HG03280 (cell line): ENCODE measurements around the gene MEGF6.

Experiments
- ATAC-seq: cut with Tn5 transposase; IDR thresholded peaks from one replicate; pipeline ENCODE4 v1.9.1; 2021; ENCODE audit warnings: mild to moderate bottlenecking, moderate library complexity; ENCODE audit not compliant: unreplicated experiment

The MEGF6 gene

GRCh38 chr1:3644273-3644672 is 33.0 kb upstream of the MEGF6 start:
- no peak for ATAC-seq

GRCh38 chr1:3642919-3643675 is 31.8 kb upstream of the MEGF6 start:
- ATAC-seq: no peak

DNA sequence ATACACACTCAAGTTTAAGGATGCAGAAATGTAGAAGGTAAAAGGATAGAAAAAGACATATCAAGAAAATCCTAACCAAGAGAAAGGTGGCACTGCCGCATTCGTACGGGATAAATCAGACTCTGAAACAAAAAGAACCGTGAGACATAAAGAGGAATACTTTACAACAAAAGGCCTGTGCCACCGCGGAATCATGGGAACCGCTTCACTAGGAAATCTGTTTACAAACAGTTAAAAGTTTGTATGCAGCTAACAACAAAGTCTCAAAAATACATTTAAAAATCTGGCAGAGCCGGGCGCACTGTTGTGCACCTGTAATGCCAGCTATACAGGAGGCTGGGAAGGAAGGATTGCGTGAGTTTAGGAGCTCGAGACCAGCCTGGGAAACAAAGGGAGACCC is 30.5 kb upstream of the MEGF6 start:
- ATAC-seq: no peak

- no peak for ATAC-seq
Measured at GRCh38 chr1:3641046-3641760, 29.9 kb upstream of the MEGF6 start.

DNA sequence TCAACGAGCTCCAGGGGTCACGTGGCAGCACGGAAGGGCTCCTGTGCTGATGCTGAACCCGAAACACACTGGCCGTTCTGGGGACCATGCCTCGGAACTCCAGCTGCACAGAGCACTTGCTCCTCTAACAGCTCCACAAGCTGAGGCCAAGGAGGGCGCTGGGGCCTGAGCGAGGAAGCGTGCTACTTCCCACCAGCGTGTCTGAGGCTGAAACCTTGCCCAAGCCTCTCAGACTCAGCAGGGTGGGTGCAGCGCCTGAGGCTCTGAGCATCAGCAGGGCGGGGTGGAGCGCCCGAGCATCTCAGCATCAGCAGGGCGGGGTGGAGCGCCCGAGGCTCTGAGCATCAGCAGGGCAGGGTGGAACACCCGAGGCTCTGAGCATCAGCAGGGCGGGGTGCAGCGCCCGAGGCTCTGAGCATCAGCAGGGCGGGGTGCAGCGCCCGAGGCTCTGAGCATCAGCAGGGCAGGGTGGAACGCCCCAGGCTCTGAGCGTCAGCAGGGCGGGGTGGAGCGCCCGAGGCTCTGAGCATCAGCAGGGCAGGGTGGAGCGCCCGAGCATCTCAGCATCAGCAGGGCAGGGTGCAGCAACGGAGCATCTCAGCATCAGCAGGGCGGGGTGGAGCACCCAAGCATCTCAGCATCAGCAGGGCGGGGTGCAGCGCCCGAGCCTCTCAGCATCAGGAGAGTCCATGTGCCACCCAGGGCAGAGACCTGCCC is 29.0 kb upstream of the MEGF6 start:
- no peak for ATAC-seq

DNA sequence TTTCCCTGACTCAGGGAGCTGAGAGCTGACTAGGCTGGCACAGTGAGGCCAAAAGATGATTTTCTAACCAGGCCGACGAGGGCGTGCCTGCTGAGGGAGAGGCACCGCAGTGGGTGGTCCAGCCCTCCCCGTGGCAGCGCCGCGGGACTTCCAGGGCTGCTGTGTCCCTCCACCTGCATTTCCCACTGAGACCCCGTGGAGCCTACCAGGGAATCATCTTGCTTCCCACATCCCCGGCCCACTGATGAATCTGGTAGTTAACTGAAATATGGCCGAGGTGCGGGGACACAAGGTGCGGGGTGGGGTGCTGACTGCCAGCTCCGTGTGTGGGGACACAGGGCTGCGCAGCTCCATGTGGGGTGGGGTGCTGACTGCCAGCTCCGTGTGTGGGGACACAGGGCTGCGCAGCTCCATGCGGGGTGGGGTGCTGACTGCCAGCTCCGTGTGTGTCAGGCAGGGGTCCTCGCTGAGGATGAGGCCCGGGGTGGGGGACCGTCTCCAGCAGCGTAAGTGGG is 28.1 kb upstream of the MEGF6 start:
- no peak for ATAC-seq

DNA sequence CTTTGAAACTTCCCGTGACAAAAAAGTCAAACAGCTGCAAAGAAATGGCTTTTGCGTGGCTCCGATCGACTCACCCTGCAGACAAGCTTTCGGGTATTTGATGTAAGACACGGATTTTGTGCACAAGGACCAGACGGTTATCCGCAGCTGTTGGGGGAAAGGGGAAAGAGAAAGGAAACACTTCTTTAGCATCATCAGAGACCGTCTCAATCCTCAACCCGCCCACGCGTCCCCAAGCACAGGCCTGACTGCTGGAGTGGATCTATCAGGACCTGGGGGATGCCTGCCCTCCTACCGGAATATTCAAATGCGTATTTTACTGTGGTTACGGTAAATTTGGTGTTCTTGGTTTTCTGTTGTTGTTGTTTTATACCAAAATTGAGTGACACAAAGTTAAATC is 27.4 kb upstream of the MEGF6 start:
- no peak for ATAC-seq

DNA sequence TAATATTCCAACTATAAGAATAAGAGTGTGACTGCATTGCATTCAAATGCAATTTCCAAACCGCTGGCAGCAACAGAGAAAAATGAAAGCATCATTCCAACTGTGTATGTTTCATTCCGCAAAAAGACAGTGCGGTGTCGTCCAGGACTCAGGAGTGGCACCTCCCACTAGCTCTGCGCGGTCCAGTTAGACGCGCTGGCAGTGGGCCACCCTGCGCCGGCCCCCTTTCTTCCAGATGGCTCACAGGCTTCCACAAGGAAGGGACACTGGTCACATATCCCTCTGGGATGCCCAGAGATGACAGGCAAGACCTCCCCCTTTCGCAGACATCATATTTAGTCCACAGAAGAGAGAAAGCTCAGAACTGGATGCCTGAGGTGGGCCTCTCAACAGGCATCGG is 26.7 kb upstream of the MEGF6 start:
- no peak for ATAC-seq

GRCh38 chr1:3636531-3636930 is 25.2 kb upstream of the MEGF6 start:
- no peak for ATAC-seq

DNA sequence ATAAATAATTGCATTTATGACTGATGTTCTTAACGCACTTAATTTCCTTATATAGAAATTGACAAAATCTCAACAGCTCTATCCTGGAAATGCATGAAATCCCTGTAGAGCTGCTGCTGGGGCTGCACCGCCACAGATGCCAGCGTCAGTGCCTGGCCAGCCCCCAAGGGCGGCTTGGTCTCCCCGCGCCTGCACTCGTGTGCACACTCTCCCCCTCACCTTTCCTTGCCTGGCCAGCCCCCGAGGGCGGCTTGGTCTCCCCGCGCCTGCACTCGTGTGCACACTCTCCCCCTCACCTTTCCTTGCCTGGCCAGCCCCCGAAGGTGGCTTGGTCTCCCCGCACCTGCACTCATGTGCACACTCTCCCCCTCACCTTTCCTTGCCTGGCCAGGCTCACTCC is 24.8 kb upstream of the MEGF6 start:
- no peak for ATAC-seq

DNA sequence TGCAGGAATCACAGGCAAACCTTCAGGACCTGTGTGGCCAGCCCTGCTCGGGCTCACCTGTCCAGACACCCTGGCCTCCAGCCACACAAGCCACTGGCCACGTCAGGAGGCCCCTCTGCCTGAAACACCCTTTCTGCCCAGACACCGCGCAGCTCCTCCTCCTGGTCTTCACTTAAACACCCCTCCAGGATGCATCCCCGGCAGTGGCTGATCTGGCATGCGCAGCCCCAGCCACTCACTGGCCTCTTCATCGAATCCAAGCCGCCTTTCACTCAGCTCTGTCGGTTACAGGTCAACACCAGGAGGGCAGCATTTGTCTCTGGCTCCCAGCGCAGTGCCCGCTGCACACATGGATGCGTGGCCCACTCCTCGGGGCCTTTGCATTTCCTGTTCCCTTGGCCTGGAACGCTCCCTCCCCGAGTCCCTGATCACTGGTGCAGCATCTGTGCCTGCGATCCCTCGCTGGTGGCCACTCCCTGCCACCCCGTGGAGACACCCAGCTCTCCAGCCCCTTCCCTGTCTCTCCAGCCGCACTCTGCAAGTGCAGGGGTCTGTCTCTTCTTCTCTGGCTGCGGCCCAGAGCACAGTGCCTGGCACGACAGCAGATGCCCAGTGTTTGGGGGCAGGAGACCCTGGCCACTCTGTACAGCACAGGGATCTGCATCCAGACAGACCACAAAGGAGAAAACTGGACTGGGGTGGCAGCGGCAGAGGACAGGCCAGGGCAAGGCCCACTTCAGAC is 22.9 kb upstream of the MEGF6 start:
- ATAC-seq: no peak

- ATAC-seq: no peak
Measured at GRCh38 chr1:3633344-3634058, 22.2 kb upstream of the MEGF6 start.

- ATAC-seq: no peak
Measured at GRCh38 chr1:3632716-3633343, 21.5 kb upstream of the MEGF6 start.

- ATAC-seq: no peak
Measured at GRCh38 chr1:3632298-3632697, 21.0 kb upstream of the MEGF6 start.

GRCh38 chr1:3631320-3632260 is 20.3 kb upstream of the MEGF6 start:
- no peak for ATAC-seq

DNA sequence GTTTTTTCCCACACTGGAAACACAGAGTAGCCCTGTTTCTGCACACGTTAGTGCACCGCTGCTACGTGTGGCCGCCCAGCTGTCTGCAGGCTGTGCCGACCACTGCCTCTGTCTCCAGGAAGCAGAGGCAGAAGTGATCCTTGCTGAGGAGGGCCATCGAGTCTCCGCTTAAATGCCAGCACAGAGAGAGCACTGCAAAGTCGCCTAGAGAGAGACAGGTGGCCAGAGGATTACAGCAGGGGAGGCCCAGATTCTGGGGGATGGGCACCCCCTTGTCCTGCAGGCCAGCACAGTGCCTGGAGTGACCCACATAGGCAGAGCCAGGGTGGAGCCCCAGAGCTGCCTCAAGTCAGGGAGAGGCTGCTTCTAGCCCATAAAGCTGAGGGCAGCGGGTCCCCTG is 19.6 kb upstream of the MEGF6 start:
- ATAC-seq: no peak

DNA sequence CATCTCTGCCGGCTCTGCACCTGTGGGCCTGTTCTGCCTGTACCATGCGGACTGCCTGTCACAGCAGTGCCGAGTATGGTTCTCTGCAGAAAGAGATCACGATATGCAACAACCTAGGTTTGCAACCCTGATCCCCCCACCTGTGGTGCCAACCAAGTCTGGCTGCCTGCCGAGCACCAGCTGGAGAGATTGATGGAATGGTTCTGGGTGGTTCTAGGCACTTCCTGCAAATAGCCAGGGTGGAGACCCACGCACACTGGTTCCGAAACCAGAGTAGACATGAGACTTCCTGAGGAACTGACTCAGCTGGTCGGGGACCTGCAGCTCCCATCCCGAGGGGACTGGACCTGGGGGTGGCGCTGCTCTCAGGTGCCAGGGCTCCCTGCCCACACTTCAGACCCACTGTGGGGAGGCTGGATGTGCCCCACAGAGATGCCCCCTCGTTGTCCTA is 18.9 kb upstream of the MEGF6 start:
- no peak for ATAC-seq

GRCh38 chr1:3629561-3630160 is 18.4 kb upstream of the MEGF6 start:
- no peak for ATAC-seq
